Breast epithelium (tissue), 4 donors: ENCODE measurements around the gene LAMB3. TPM values are rescaled to one million over a fixed set of nuclear protein-coding genes. Genes with fewer than 3 reads are reported as not detected.

ENCODE experiments used
- DNase-seq, 2 donors: peaks; one replicate each; pipeline ENCODE4 v3.0.0-alpha.2; 2019; ENCODE audit warnings: low spot score in 2 of 2
- H3K27ac ChIP-seq, 2 donors: fragments of 200-600 bp; sonication (generic) in 1 of 2; one replicate each; pipeline ENCODE4 v1.5.1; 2016 to 2019; ENCODE audit warnings: mild to moderate bottlenecking in 1 of 2
- H3K27me3 ChIP-seq, 2 donors: fragments of 200-600 bp; sonication (generic) in 1 of 2; one replicate each; pipeline versions ENCODE4 v1.5.1 to v1.6.0; 2017 to 2019; ENCODE audit warnings: control low read depth in 1 of 2, mild to moderate bottlenecking in 1 of 2
- H3K36me3 ChIP-seq: fragments of 200-600 bp; one replicate; pipeline ENCODE4 v1.5.1; 2019
- H3K4me1 ChIP-seq, 2 donors: fragments of 200-600 bp; sonication (generic); one replicate each; pipeline ENCODE4 v1.5.1; 2016 to 2019; ENCODE audit warnings: control low read depth in 1 of 2
- H3K4me3 ChIP-seq, 3 donors: fragments of 200-600 bp; sonication (generic); 1 replicate in 2 of 3; 2 replicates in 1 of 3; pipeline ENCODE4 v1.5.1; 2016 to 2019; ENCODE audit warnings: mild to moderate bottlenecking in 3 of 3, moderate library complexity in 2 of 3
- H3K9me3 ChIP-seq, 2 donors: fragments of 200-600 bp; sonication (generic) in 1 of 2; one replicate each; pipeline ENCODE4 v1.5.1; 2016 to 2019; ENCODE audit warnings: control low read depth in 1 of 2
- CTCF ChIP-seq, 3 donors: fragments of 450-650 bp; IDR thresholded peaks; one replicate each; pipeline ENCODE4 v1.5.1; 2016 to 2017; ENCODE audit warnings: antibody characterized with exemption in 3 of 3, mild to moderate bottlenecking in 3 of 3, moderate library complexity in 3 of 3
- POLR2A ChIP-seq: fragments of 450-650 bp; IDR thresholded peaks from one replicate; pipeline ENCODE4 v1.6.1; 2016; ENCODE audit warnings: antibody characterized with exemption, mild to moderate bottlenecking, moderate library complexity
- POLR2AphosphoS5 ChIP-seq, 3 donors: sonication (generic); formaldehyde crosslinking; IDR thresholded peaks; one replicate each; pipeline ENCODE4 v1.6.1; 2017; ENCODE audit warnings: antibody characterized with exemption in 3 of 3
- intact Hi-C: fragments of 100-400 bp; cut with DNase I; formaldehyde crosslinking; loops from one replicate; pipeline ENCODE4 v1.15.1; 2023; ENCODE audit warnings: low total_unique reads
- total RNA-seq, 3 donors: library from RNA; depleted of rRNA; stranded (reverse); fragments of >200 nt; gene quantifications; one replicate each; pipeline ENCODE4 v1.1.0, GENCODE V29; 2016

LAMB3 gene
- total RNA-seq, 3 donors from 2014 or later, result 23.9 to 48.0 (median 35.6) TPM

GRCh38 chr1:209598227-209598626 is 54.0 kb downstream of the LAMB3 start:
- Histone ChIP-seq H3K4me3 (no peak overlapping the region), H3K36me3 (no peaks in the 10 kb centered on the region)

GRCh38 chr1:209597499-209597898 is 54.7 kb downstream of the LAMB3 start:
- TF ChIP-seq POLR2AphosphoS5 (IDR thresholded peaks at IDR 0.05) (no peak), POLR2A (no peak), CTCF (IDR thresholded peaks at IDR 0.05) (no peak)
- no peaks in the 10 kb centered on the region for H3K36me3 ChIP-seq
- no peak overlapping the region for H3K4me3 ChIP-seq
- intact Hi-C loops, result no loop called here
- no peaks in the 10 kb centered on the region for H3K27me3 ChIP-seq
- DNase-seq, result no peak
- H3K4me1 ChIP-seq, result no peaks in the 10 kb centered on the region
- no peaks in the 10 kb centered on the region for H3K9me3 ChIP-seq
- H3K27ac ChIP-seq, result no peak overlapping the region

More at GRCh38 chr1:209598227-209598626, 54.0 kb downstream of the LAMB3 start:
- intact Hi-C loops, result no loop called here
- no peak overlapping the region for H3K27ac ChIP-seq
- no peaks in the 10 kb centered on the region for H3K27me3 ChIP-seq
- no peak for TF ChIP-seq CTCF (IDR thresholded peaks at IDR 0.05)
- TF ChIP-seq POLR2A, result no peak
- TF ChIP-seq POLR2AphosphoS5 (IDR thresholded peaks at IDR 0.05), result no peak
- H3K9me3 ChIP-seq, result no peaks in the 10 kb centered on the region
- DNase-seq, result no peak
- no peaks in the 10 kb centered on the region for H3K4me1 ChIP-seq

GRCh38 chr1:209595599-209596285 is 56.5 kb downstream of the LAMB3 start:
- Histone ChIP-seq H3K9me3 (no peaks in the 10 kb centered on the region), H3K4me1 (no peaks in the 10 kb centered on the region), H3K27me3 (no peaks in the 10 kb centered on the region), H3K36me3 (no peaks in the 10 kb centered on the region), H3K27ac (no peak overlapping the region), H3K4me3 (no peak overlapping the region)
- no peak for DNase-seq
- TF ChIP-seq POLR2A (no peak), POLR2AphosphoS5 (IDR thresholded peaks at IDR 0.05) (no peak), CTCF (IDR thresholded peaks at IDR 0.05) (no peak)
- intact Hi-C loops, result no loop called here

- Histone ChIP-seq H3K36me3 (no peaks in the 10 kb centered on the region), H3K4me3 (no peak overlapping the region), H3K27ac (no peak overlapping the region), H3K9me3 (no peaks in the 10 kb centered on the region), H3K4me1 (no peaks in the 10 kb centered on the region), H3K27me3 (no peaks in the 10 kb centered on the region)
- no peak for TF ChIP-seq POLR2AphosphoS5 (IDR thresholded peaks at IDR 0.05)
- TF ChIP-seq POLR2A, result no peak
- intact Hi-C loops, result no loop called here
- DNase-seq, result no peak
Measured at GRCh38 chr1:209595028-209595427, 57.2 kb downstream of the LAMB3 start.

GRCh38 chr1:209594440-209594839 is 57.8 kb downstream of the LAMB3 start:
- no peaks in the 10 kb centered on the region for H3K4me1 ChIP-seq
- no peaks in the 10 kb centered on the region for H3K27me3 ChIP-seq
- H3K9me3 ChIP-seq, result no peaks in the 10 kb centered on the region
- TF ChIP-seq POLR2AphosphoS5 (IDR thresholded peaks at IDR 0.05), result no peak
- TF ChIP-seq POLR2A, result no peak
- TF ChIP-seq CTCF (IDR thresholded peaks at IDR 0.05), result no peak
- DNase-seq, result no peak
- H3K4me3 ChIP-seq, result no peak overlapping the region
- intact Hi-C loops, result no loop called here
- no peak overlapping the region for H3K27ac ChIP-seq
- no peaks in the 10 kb centered on the region for H3K36me3 ChIP-seq
